Left lung (tissue), 10 donors: Measurements from ENCODE around the gene PLTP. TPM values are rescaled to one million over a fixed set of nuclear protein-coding genes. Genes with fewer than 3 reads are reported as not detected.
"Not testable (repeated sequence)": the region's sequence is repeated elsewhere in the genome, so short reads cannot be mapped to it uniquely, and the experiment has no call there.

Experiments used
- ATAC-seq: fragments of 200-7000 bp; cut with Tn5 transposase; one replicate; pipeline ENCODE4 v1.9.1; 2020; ENCODE audit warnings: moderate library complexity
- DNase-seq, 4 donors: peaks; one replicate each; pipeline ENCODE4 v3.0.0-alpha.2; 2013 to 2020
- H3K27ac ChIP-seq, 2 donors: fragments of 200-600 bp; sonication (generic) in 1 of 2; one replicate each; pipeline versions ENCODE4 v1.5.0 to v1.8.0; 2020 to 2021
- H3K27me3 ChIP-seq, 2 donors: fragments of 200-600 bp; sonication (generic) in 1 of 2; one replicate each; pipeline versions ENCODE4 v1.5.0 to v1.8.0; 2020 to 2021
- H3K36me3 ChIP-seq, 2 donors: fragments of 200-600 bp; sonication (generic) in 1 of 2; one replicate each; pipeline versions ENCODE4 v1.5.0 to v1.8.0; 2020 to 2021
- H3K4me1 ChIP-seq, 2 donors: fragments of 200-600 bp; one replicate each; pipeline ENCODE4 v1.8.0; 2021
- H3K4me3 ChIP-seq, 2 donors: fragments of 200-600 bp; sonication (generic) in 1 of 2; one replicate each; pipeline versions ENCODE4 v1.5.0 to v1.8.0; 2020 to 2021; ENCODE audit warnings: mild to moderate bottlenecking in 1 of 2
- H3K9me3 ChIP-seq, 2 donors: fragments of 200-600 bp; sonication (generic) in 1 of 2; one replicate each; pipeline versions ENCODE4 v1.5.0 to v1.8.0; 2020 to 2021
- CTCF ChIP-seq, 2 donors: fragments of 200-600 bp; sonication (generic) in 1 of 2; IDR thresholded peaks; one replicate each; pipeline versions ENCODE4 v1.5.0 to v1.8.0; 2021; ENCODE audit warnings: antibody characterized with exemption in 2 of 2
- intact Hi-C, 2 donors: fragments of 100-400 bp; cut with DNase I; formaldehyde crosslinking; loops; one replicate each; pipeline versions ENCODE4 v1.11.2 to v1.14.2; 2022
- polyA plus RNA-seq, 6 donors: library from polyadenylated mRNA; unstranded; fragments of 120-200 nt; gene quantifications; one replicate each; pipeline ENCODE4 v1.2.1, GENCODE V29; 2013; ENCODE audit not compliant: insufficient read length in 6 of 6
- total RNA-seq, 2 donors: library from RNA; stranded (reverse); fragmentation: NEBNext Ultra II Directional; extraction: Animal tissue kit (Norgen Biotek cat#: 25700); gene quantifications; one replicate each; pipeline ENCODE4 v1.2.1, GENCODE V29; 2021
- donor health status: DM: no; HTN: yes; CAD: no.
- donor health status: DM: no; HTN: no; CAD: no.

Gene PLTP
- total and polyA plus RNA-seq, 8 donors: 42.6 to 172 (median 58.2) TPM

- intact Hi-C loops: no loop called here
- Histone ChIP-seq H3K36me3 (peaks cover 0 to 96% of the 10 kb centered on the region in 2 donors), H3K27ac (no peak overlapping the region), H3K27me3 (no peaks in the 10 kb centered on the region), H3K4me1 (no peaks in the 10 kb centered on the region), H3K4me3 (no peak overlapping the region), H3K9me3 (no peaks in the 10 kb centered on the region)
- ATAC-seq (no peak), DNase-seq (no peak)
- no peak for TF ChIP-seq CTCF (IDR thresholded peaks at IDR 0.05)
Measured at GRCh38 chr20:45958593-45958992, 46.6 kb upstream of the PLTP start.

GRCh38 chr20:45957021-45957941, 45.3 kb upstream of the PLTP start:
- ATAC-seq: no peak
- TF ChIP-seq CTCF (IDR thresholded peaks at IDR 0.05): no peak
- peaks cover 0 to 96% of the 10 kb centered on the region in 2 donors for H3K36me3 ChIP-seq

GRCh38 chr20:45956326-45956725, 44.4 kb upstream of the PLTP start:
- H3K27ac ChIP-seq, H3K27me3 ChIP-seq, H3K9me3 ChIP-seq, ATAC-seq, DNase-seq, intact Hi-C loops, H3K4me3 ChIP-seq, H3K4me1 ChIP-seq: not testable (repeated sequence)
- H3K36me3 ChIP-seq: peaks cover 0 to 96% of the 10 kb centered on the region in 2 donors

More at GRCh38 chr20:45957021-45957941, 45.3 kb upstream of the PLTP start:
- H3K27ac ChIP-seq: no peak overlapping the region
- no peaks in the 10 kb centered on the region for H3K27me3 ChIP-seq
- no peaks in the 10 kb centered on the region for H3K4me1 ChIP-seq
- DNase-seq: no peak
- H3K4me3 ChIP-seq: no peak overlapping the region
- H3K9me3 ChIP-seq: no peaks in the 10 kb centered on the region
- intact Hi-C loops: no loop called here

- Histone ChIP-seq H3K36me3 (peaks cover 0 to 96% of the 10 kb centered on the region in 2 donors), H3K4me1 (no peaks in the 10 kb centered on the region), H3K4me3 (no peak overlapping the region), H3K27me3 (no peaks in the 10 kb centered on the region), H3K27ac (no peak overlapping the region), H3K9me3 (no peaks in the 10 kb centered on the region)
- no peak for TF ChIP-seq CTCF (IDR thresholded peaks at IDR 0.05)
- ATAC-seq (no peak), DNase-seq (no peak)
- intact Hi-C loops: no loop called here
Measured at GRCh38 chr20:45953672-45954071, 41.7 kb upstream of the PLTP start.

GRCh38 chr20:45952861-45953260, 40.9 kb upstream of the PLTP start:
- Histone ChIP-seq H3K27ac (no peak overlapping the region), H3K4me3 (no peak overlapping the region), H3K9me3 (no peaks in the 10 kb centered on the region), H3K4me1 (no peaks in the 10 kb centered on the region), H3K27me3 (no peaks in the 10 kb centered on the region), H3K36me3 (peaks cover 0 to 96% of the 10 kb centered on the region in 2 donors)
- DNase-seq: no peak
- no peak for ATAC-seq
- TF ChIP-seq CTCF (IDR thresholded peaks at IDR 0.05): no peak
- intact Hi-C loops: no loop called here
